BE2C (cell line): ENCODE results near the gene KCNC4.

Experiments
- DNase-seq: peaks from one replicate; pipeline ENCODE4 v3.0.0-alpha.2; 2020
- H3K27me3 ChIP-seq: fragments of 250-450 bp; sonication (Bioruptor Pico); 2 replicates; pipeline ENCODE4 v1.5.1; 2020; ENCODE audit warnings: mild to moderate bottlenecking
- H3K36me3 ChIP-seq: fragments of 250-450 bp; sonication (Bioruptor Pico); 2 replicates; pipeline ENCODE4 v1.5.1; 2020; ENCODE audit warnings: mild to moderate bottlenecking
- H3K4me1 ChIP-seq: fragments of 250-450 bp; sonication (Bioruptor Pico); 2 replicates; pipeline ENCODE4 v1.5.1; 2020
- H3K4me3 ChIP-seq: 2 replicates; pipeline ENCODE4 v1.5.1; 2011; ENCODE audit warnings: low read depth, low read length
- H3K9me3 ChIP-seq: fragments of 250-450 bp; sonication (Bioruptor Pico); 2 replicates; pipeline ENCODE4 v1.5.1; 2020
- TF ChIP-seq, protein P1 (sequence below): IDR thresholded peaks from 2 replicates; pipeline ENCODE4 v1.5.1; 2012; ENCODE audit warnings: mild to moderate bottlenecking, low read depth, low read length

KCNC4 gene

GRCh38 chr1:110258734-110259133 lies 48.6 kb downstream of the KCNC4 start:
- H3K36me3 ChIP-seq: no peaks in the 10 kb centered on the region
- TF ChIP-seq, protein P1, sequence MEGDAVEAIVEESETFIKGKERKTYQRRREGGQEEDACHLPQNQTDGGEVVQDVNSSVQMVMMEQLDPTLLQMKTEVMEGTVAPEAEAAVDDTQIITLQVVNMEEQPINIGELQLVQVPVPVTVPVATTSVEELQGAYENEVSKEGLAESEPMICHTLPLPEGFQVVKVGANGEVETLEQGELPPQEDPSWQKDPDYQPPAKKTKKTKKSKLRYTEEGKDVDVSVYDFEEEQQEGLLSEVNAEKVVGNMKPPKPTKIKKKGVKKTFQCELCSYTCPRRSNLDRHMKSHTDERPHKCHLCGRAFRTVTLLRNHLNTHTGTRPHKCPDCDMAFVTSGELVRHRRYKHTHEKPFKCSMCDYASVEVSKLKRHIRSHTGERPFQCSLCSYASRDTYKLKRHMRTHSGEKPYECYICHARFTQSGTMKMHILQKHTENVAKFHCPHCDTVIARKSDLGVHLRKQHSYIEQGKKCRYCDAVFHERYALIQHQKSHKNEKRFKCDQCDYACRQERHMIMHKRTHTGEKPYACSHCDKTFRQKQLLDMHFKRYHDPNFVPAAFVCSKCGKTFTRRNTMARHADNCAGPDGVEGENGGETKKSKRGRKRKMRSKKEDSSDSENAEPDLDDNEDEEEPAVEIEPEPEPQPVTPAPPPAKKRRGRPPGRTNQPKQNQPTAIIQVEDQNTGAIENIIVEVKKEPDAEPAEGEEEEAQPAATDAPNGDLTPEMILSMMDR: no peak
- H3K27me3 ChIP-seq: no peaks in the 10 kb centered on the region
- H3K4me3 ChIP-seq: no peak overlapping the region
- no peaks in the 10 kb centered on the region for H3K9me3 ChIP-seq
- H3K4me1 ChIP-seq: peaks cover 13% of the 10 kb centered on the region
- DNase-seq: peak; percentile 71

DNA sequence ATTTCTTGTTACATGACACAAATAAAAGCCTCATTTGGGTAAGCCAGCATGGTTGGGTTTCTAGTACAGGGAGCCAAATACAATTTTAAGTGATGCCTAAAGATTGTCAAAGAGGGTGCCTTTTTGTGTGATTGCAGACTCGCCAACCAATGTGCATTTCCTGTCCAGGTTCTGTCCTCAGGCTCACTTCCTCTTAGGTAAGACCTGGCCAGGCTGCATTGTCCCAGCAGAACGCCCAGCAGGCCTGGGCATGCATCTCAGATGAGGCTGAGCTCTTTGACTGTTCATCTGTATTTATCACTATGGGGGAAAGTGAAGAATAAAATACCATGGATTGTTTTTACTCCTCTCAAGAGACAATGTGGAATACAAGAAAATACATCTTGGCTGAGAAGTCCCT lies 49.7 kb downstream of the KCNC4 start:
- Histone ChIP-seq H3K27me3 (no peaks in the 10 kb centered on the region), H3K36me3 (no peaks in the 10 kb centered on the region), H3K4me1 (peaks cover 13% of the 10 kb centered on the region), H3K9me3 (no peaks in the 10 kb centered on the region), H3K4me3 (no peak overlapping the region)
- no peak for DNase-seq
- TF ChIP-seq, protein P1: no peak
